Stimulated activated CD4-positive, alpha-beta T cell treated with anti-CD3 and anti-CD28 coated beads, Interleukin-12 subunit alpha, Interleukin-12 subunit beta, amount 100 ng/mL, for 24 hours (primary cell): ENCODE data around the gene CNTN5.

Experiments
- DNase-seq, 2 experiments: peaks; one replicate each; pipeline ENCODE4 v3.0.0-alpha.2; 2020; ENCODE audit warnings: low read depth in 2 of 2

CNTN5 gene

GRCh38 chr11:99925968-99926367, 905.2 kb downstream of the CNTN5 start:
- DNase-seq: no peak

- DNase-seq: no peak
Measured at GRCh38 chr11:99932684-99933083, 911.9 kb downstream of the CNTN5 start.

DNA sequence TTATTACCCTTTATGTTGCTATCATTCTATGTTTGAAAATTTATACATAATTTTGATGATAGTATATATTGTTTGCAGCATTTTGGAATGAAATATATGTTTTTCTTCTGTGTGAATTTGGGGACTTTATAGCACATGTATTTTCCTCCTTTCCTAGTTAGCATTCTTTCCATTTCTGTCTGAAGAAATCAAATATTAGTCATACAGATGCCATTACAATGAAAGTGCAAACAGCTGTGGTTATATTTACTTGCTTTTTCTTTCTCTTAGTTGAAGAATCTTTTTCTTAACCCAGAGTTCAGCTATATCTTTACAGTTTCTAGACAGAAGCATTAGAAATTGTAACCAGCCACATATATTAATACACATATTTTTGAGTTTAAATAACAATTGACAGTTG, 913.3 kb downstream of the CNTN5 start:
- DNase-seq: no peak

GRCh38 chr11:99937330-99937729, 916.6 kb downstream of the CNTN5 start:
- DNase-seq: no peak

GRCh38 chr11:99952816-99953215, 932.1 kb downstream of the CNTN5 start:
- DNase-seq: no peak

DNA sequence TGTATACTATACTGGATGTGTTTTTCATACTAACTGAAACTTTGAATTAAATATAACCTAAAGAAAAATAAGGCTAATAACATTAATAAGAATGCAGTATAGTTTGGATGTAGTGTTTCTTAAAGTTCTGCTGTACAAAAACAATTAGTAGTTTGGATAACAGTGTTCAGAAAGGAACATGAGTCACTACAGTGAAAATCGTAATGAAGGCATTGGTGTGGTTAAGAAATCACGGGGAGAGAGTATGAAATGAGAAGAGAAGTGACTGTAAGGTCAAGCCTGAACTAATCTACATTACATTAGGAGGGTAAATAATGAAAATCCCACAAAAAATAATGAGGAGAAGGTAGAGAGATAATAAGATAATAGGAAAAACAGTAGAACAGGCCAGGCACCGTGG, 939.8 kb downstream of the CNTN5 start:
- DNase-seq: no peak

DNA sequence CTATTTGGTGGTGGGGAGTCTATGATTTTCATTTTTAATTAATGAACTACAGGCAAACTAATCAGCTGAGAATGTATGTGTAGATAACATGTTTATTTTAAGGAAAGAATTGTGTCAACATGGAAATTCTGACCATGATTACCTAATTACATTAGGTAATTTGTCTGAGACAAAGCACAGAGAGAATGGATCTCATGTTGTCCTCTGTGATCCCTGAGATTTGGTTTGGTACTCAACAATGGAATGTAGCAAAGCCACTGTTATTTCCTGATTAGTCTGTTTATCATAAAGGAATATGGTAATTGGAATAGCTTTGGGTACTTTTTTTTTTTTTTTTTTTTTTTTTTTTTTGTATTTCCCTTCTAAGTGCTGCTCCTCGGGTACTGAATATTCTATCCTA, 947.6 kb downstream of the CNTN5 start:
- DNase-seq: no peak

- no peak for DNase-seq
Measured at GRCh38 chr11:99973993-99974392, 953.2 kb downstream of the CNTN5 start.

DNA sequence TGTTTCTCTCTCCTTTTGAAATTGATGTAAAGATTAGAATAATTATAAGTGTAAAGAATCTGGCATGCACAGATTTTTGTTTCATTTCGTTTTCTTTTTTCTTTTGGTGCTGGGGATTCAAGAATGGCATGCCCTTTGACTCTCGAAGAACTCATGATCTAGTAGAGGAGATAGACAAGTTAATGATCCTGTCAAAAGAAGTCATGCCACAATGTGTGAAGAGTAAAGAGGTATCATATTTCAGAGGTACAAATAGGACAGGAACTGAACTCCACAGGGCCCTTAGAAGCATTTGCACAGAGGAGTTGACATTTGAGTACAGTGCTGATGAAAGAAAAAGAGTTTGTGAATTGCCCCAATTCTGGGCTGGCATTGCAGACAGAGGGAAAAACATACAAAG, 958.3 kb downstream of the CNTN5 start:
- DNase-seq: no peak

- no peak for DNase-seq
Measured at GRCh38 chr11:99987821-99988470, 967.2 kb downstream of the CNTN5 start.

DNA sequence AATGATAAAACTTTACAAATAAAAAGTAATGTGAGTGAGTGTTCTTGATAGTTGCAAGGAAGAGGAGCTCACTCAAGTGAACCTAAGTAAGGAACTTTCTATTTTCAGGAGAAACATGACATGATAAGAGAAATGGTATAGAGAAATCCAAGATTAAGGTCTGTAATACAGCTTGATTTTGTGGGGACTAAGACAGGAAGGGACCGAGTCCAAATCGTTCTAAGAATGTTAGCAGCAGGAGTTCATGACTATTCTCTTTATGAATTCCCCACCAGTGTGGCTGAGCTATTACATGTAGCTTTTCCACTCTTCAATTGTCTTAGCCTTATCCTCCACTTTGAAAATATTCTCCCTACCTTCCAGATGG, 967.7 kb downstream of the CNTN5 start:
- no peak for DNase-seq

- no peak for DNase-seq
Measured at GRCh38 chr11:100003985-100004384, 983.2 kb downstream of the CNTN5 start.

DNA sequence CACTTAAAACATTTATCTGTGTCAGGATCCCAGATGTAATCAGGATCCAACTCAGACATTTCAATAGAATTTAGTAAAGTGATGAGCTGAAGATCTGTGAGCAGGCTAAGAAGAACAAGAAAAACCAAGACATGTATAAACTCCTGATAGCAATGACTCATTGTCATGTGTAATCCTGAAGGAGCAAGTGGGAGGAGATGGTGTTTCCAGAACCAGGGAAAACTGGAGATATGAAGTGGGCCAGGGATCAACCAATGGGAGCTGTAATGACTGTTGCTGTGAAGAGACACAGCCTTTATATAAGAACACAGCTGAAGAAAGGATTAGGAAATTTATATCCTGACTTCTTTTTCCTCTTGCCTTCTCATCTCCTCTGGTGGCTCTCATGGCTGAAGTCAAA, 983.8 kb downstream of the CNTN5 start:
- no peak for DNase-seq

- DNase-seq: no peak
Measured at GRCh38 chr11:100008417-100008816, 987.7 kb downstream of the CNTN5 start.

DNA sequence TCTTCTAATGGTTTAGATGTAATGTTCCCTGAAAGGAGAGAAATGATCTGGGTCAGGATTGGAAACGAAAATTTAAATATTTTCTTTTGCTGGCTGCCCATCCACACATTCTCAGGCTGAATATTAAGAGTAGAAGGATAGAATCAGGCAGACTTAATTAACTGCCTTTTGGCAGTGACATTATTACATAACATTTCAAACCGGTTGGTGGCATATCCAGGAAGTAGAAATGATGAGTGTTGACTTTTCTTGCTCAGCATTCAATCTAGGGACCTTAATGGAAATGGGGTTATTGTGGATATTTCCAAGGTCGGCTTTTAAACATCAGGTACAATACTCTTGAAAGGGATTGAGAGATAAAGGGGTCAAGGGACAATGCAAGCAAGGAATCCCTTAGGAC, 989.0 kb downstream of the CNTN5 start:
- DNase-seq: no peak

DNA sequence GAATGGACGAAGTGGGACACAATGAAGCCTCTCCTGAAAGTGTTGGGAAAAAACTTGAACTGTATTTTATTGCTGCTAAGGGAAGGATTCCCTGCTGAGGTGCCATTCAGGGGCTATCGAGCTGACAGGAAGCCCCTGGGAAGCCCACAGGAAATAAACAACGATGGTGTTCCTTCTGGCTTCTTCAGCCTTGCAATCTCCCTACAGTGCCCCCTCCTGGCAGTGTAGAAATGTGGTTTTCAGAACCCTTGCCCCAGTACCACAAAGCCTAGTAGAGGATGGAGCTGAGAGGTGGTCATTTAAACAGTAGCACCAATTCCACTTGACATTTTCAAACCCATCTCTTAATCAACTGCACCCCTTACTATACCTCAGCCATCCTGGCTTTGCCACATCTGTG, 989.6 kb downstream of the CNTN5 start:
- DNase-seq: no peak

DNA sequence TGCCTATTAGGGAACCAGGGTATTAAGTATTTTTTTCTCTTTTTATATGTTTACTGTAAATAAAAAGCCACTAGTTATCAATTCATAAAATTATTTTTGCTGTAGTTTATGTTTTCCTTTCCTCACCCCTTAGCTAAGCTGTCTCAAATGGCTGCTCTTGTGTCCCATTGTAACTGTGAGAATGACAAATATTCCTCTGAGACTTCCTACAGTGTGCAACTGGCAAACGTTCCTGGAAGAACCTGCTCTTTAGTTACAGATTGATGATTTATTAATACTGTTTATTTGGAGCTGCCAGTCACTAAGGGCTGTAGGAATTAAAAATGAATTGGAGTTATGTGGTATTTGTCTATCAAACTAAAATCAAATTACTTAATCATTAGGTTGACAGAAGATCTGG, 990.9 kb downstream of the CNTN5 start:
- no peak for DNase-seq

DNA sequence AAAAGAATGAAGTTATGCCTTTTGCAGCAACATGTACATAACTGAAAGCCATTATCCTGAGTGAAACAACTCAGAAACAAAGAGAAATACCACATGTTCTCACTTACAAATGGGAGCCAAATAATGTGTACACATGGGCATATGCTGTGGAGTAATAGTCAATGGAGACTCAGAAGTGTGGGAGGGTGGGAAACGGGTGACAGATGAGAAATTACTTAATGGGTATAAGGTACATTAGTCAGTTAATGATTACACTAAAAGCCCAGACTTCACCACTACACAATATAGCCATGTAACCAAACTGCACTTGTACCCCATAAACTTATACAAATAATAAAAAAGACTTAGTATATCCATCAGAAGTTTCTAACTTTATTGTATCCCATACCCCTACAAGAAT, 992.3 kb downstream of the CNTN5 start:
- DNase-seq: no peak

- no peak for DNase-seq
Measured at GRCh38 chr11:100031973-100032372, 1011.2 kb downstream of the CNTN5 start.

DNA sequence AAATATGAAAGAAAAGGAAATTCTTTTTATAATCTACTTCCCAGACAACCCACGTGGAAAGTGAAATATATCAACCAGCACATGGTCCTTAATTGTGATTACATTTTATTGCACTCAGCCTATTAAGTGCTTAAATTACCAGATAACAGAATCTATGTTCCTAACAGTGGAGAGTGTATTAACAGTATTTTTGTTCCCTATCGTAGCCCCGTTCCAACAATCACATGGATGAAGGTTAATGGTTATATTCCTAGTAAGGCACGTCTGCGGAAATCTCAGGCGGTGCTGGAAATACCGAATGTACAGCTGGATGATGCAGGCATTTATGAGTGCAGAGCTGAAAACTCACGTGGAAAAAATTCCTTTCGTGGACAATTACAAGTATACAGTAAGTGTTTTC, 1040.3 kb downstream of the CNTN5 start:
- no peak for DNase-seq

GRCh38 chr11:100066399-100066798, 1045.7 kb downstream of the CNTN5 start:
- no peak for DNase-seq

DNA sequence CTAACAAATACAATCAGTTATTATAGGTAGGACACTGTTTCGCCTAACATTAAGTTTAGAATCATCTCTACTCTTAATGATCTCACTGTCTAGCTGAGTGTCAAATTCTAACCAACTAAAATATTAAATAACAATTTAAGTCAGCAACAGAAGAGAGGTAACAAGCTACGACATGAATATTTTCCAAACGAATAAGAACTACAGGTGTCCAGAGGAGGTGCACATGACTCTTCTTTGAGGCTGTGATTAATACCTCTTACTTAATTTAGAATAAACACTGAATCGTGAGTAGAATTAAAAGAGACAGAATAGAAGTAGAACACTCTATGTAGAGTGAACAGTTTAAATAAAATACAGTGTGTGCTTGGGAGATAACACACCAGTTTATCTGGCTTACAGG, 1047.4 kb downstream of the CNTN5 start:
- no peak for DNase-seq

DNA sequence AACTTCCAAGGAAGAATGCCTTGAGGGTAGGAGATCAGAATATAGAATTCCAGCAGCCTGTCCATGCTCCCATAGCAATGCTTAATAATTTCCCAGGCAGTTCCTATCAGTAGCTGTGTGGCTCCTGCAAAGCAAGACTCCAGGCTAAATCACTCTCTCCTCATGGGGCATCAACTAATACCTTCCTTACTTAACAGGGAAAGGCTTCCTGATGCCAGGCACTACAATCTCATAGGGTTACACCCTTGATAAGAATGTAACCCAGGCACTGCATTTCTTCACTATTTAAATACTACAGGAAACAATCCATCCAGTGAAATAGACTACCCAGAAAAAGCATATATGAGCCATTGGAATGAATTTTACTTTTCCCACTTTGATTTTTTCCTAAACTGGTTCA, 1051.4 kb downstream of the CNTN5 start:
- no peak for DNase-seq

GRCh38 chr11:100080381-100080780, 1059.6 kb downstream of the CNTN5 start:
- no peak for DNase-seq

DNA sequence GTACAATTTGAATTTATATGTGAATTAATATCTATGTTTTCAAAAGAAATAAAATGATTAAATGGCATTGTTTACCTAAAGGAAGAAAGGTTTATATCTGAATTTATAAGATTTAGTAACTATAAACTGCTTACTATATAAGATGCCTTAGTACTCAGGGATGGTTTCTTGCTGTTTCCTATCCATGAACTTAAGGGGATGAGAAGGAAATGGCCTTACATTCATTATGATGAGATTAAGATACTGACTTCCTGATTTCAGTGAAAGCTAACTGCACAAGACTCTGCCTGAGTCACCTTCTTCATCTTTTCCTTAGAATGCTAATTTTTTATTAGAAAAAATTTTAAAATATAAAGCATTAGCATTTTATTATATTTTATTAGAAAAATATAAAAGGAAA, 1060.1 kb downstream of the CNTN5 start:
- DNase-seq: no peak
